Endothelial cell of umbilical vein (primary cell): Measurements from ENCODE around the gene KRT15. TPM values are rescaled to one million over a fixed set of nuclear protein-coding genes. Genes with fewer than 3 reads are reported as not detected.
"Not testable (repeated sequence)": the region's sequence is repeated elsewhere in the genome, so short reads cannot be mapped to it uniquely, and the experiment has no call there.

Source experiments
- BruUV-seq: library from RNA; stranded (reverse); fragments of 400-500 nt; replicated peaks from 2 replicates; lab custom pipeline; 2021; lab: Mats Ljungman, UMichigan
- CTCF ChIA-PET: fragments of 300-600, 350-600 bp; sonication (Branson Sonifier 250); formaldehyde crosslinking; loops from one replicate; lab custom pipeline; 2021; ENCODE audit warnings: antibody characterized with exemption, inconsistent platforms; lab: Charles Lee
- POLR2A ChIA-PET: fragments of 300-600, 350-600 bp; sonication (Branson Sonifier 250); formaldehyde crosslinking; loops from one replicate; lab custom pipeline; 2021; ENCODE audit warnings: antibody characterized with exemption, inconsistent platforms; lab: Charles Lee
- DNase-seq: peaks from one replicate; pipeline ENCODE4 v3.0.0-alpha.2; 2011; ENCODE audit warnings: low read depth, low spot score
- FAIRE-seq: peaks from 2 replicates; lab custom pipeline; 2011; peaks lifted over from hg19 to GRCh38; lab: Jason Lieb, UNC
- H2AFZ ChIP-seq: 2 replicates; pipeline ENCODE4 v1.6.0; 2012; ENCODE audit warnings: low read depth, low read length, control low read depth, inconsistent platforms
- H3K27ac ChIP-seq: 2 replicates; pipeline ENCODE4 v1.5.1; 2011; ENCODE audit warnings: low read depth, mild to moderate bottlenecking, control low read depth, low read length, moderate library complexity; ENCODE audit not compliant: insufficient read depth
- H3K27me3 ChIP-seq, 2 experiments: 2 replicates each; pipeline versions ENCODE4 v1.6.0 to v1.6.1; 2011; ENCODE audit warnings: low read length in 2 of 2, mixed read lengths in 1 of 2; ENCODE audit not compliant: control insufficient read depth in 2 of 2, insufficient read depth in 2 of 2
- H3K36me3 ChIP-seq, 2 experiments: 2 replicates in 1 of 2; 3 replicates in 1 of 2; pipeline ENCODE4 v1.5.1; 2011; ENCODE audit warnings: low read length in 2 of 2, mild to moderate bottlenecking in 1 of 2, moderate library complexity in 1 of 2; ENCODE audit not compliant: control insufficient read depth in 2 of 2, insufficient read depth in 2 of 2; ENCODE audit errors: extremely low read depth in 1 of 2
- H3K4me1 ChIP-seq: 3 replicates; pipeline ENCODE4 v1.5.1; 2011; ENCODE audit warnings: mild to moderate bottlenecking, low read length; ENCODE audit not compliant: control insufficient read depth, insufficient read depth; ENCODE audit errors: extremely low read depth
- H3K4me2 ChIP-seq: 2 replicates; pipeline ENCODE4 v1.6.1; 2011; ENCODE audit warnings: low read length, control low read depth, mixed read lengths; ENCODE audit not compliant: insufficient read depth
- H3K4me3 ChIP-seq, 3 experiments: fragments of 200-600 bp in 1 of 3; sonication (generic), shearing (Covaris generic) in 1 of 3; replicated peaks in 1 of 3; 2 replicates each; pipeline ENCODE4 v1.5.1; 2011 to 2016; ENCODE audit warnings: control low read depth in 3 of 3, low read length in 3 of 3, mild to moderate bottlenecking in 2 of 3, inconsistent platforms in 1 of 3, low read depth in 1 of 3, moderate library complexity in 1 of 3; ENCODE audit not compliant: insufficient read depth in 1 of 3
- H3K79me2 ChIP-seq: 2 replicates; pipeline ENCODE4 v1.6.0; 2012; ENCODE audit warnings: low read length, inconsistent platforms; ENCODE audit not compliant: control insufficient read depth, insufficient read depth
- H3K9ac ChIP-seq: replicated peaks from 2 replicates; pipeline ENCODE3; 2011; ENCODE audit warnings: low read length, control low read depth; ENCODE audit not compliant: insufficient read depth; ENCODE audit errors: extremely low read depth
- H3K9me1 ChIP-seq: replicated peaks from 3 replicates; pipeline ENCODE4 v1.6.0; 2011; ENCODE audit warnings: mild to moderate bottlenecking, low read length; ENCODE audit not compliant: control insufficient read depth, insufficient read depth; ENCODE audit errors: extremely low read depth
- H3K9me3 ChIP-seq: replicated peaks from 2 replicates; pipeline ENCODE4 v1.5.1; 2012; ENCODE audit warnings: low read length, inconsistent platforms; ENCODE audit not compliant: control insufficient read depth, insufficient read depth
- H4K20me1 ChIP-seq: replicated peaks from 2 replicates; pipeline ENCODE3; 2011; ENCODE audit warnings: mild to moderate bottlenecking, low read length; ENCODE audit not compliant: control insufficient read depth, insufficient read depth; ENCODE audit errors: extremely low read depth
- CTCF ChIP-seq, 2 donors: IDR thresholded peaks; 1 replicate in 1 of 2; 2 replicates in 1 of 2; pipeline ENCODE4 v1.5.1; 2011; ENCODE audit warnings: low read length in 2 of 2, mild to moderate bottlenecking in 2 of 2, moderate library complexity in 2 of 2, control low read depth in 1 of 2, inconsistent platforms in 1 of 2, low read depth in 1 of 2; ENCODE audit not compliant: insufficient read depth in 1 of 2; ENCODE audit errors: extremely low read depth in 1 of 2
- EZH2 ChIP-seq: IDR thresholded peaks from 2 replicates; pipeline ENCODE4 v1.6.1; 2012; ENCODE audit warnings: borderline replicate concordance, low read depth, mild to moderate bottlenecking, moderate library complexity, low read length, inconsistent platforms; ENCODE audit not compliant: severe bottlenecking
- GATA2 ChIP-seq: IDR thresholded peaks from 2 replicates; pipeline ENCODE4 v1.7.0; 2011; ENCODE audit warnings: low read depth, mild to moderate bottlenecking, moderate library complexity, mixed read lengths, low read length; ENCODE audit not compliant: insufficient read length, insufficient read depth
- MAX ChIP-seq: IDR thresholded peaks from 2 replicates; pipeline ENCODE4 v1.6.1; 2011; ENCODE audit not compliant: insufficient read depth, insufficient read length
- POLR2A ChIP-seq: IDR thresholded peaks from 2 replicates; pipeline ENCODE4 v1.6.1; 2012; ENCODE audit warnings: low read depth, mild to moderate bottlenecking, control low read depth, low read length
- POLR2AphosphoS5 ChIP-seq: IDR thresholded peaks from 2 replicates; pipeline ENCODE4 v1.6.1; 2012; ENCODE audit warnings: low read depth, mild to moderate bottlenecking, control low read depth, low read length, moderate library complexity; ENCODE audit not compliant: insufficient read depth
- dilution Hi-C: fragments of 300-500 bp; cut with MboI; formaldehyde crosslinking; loops from one replicate; pipeline ENCODE4 v1.15.0; 2019; ENCODE audit warnings: low sequenced_read_pairs; ENCODE audit not compliant: extremely low pct_ligation_motif_present
- intact Hi-C: fragments of 100-400 bp; cut with micrococcal nuclease; formaldehyde crosslinking; loops from one replicate; pipeline ENCODE4 v1.10.0; 2022
- polyA plus RNA-seq, 4 experiments: library from polyadenylated mRNA; depleted of rRNA in 3 of 4; stranded (reverse) in 3 of 4; unstranded in 1 of 4; fragments of >200 nt; gene quantifications; 2 replicates each; pipeline versions ENCODE4 v1.2.1 to v1.2.3, GENCODE V29; 2011 to 2012; ENCODE audit warnings: missing spikeins in 1 of 4
- total RNA-seq: library from RNA; stranded (reverse); gene quantifications from 2 replicates; pipeline ENCODE4 v1.2.3, GENCODE V29; 2021

KRT15 gene
- total and polyA plus RNA-seq, 2 donors (not counting 3 experiments of a cell fraction or from before 2014, with no cell fraction given) = 0.68 to 2.8 TPM

GRCh38 chr17:41544491-41544892, 25.8 kb upstream of the KRT15 start:
- no peak overlapping the region for H3K4me3 ChIP-seq
- intact Hi-C loops (no loop called here), dilution Hi-C loops (no loop called here)
- TF ChIP-seq GATA2 = no peak
- no peak for TF ChIP-seq EZH2
- no peak for TF ChIP-seq POLR2AphosphoS5
- TF ChIP-seq POLR2A = no peak
- no peak for TF ChIP-seq MAX
- TF ChIP-seq CTCF (IDR thresholded peaks at IDR 0.05; ENCODE audit: extremely low read depth in 1 of 2, insufficient read depth in 1 of 2, low read depth in 1 of 2, low read length in 2 of 2) = no peak
- H3K4me1 ChIP-seq = peaks cover 19% of the 10 kb centered on the region
- H2AFZ ChIP-seq = no peak overlapping the region
- H3K9ac ChIP-seq = no peak overlapping the region
- H4K20me1 ChIP-seq = no peaks in the 10 kb centered on the region
- DNase-seq = no peak
- H3K36me3 ChIP-seq = no peaks in the 10 kb centered on the region
- ChIA-PET CTCF (interaction anchor here (0.9 to 2.0 kb wide), 10 partner anchors 11 to 635 kb away, joined by 3 to 7 read pairs (median 3); no protein-coding TSS in a partner anchor), POLR2A (no interaction called here)
- no peaks in the 10 kb centered on the region for H3K9me1 ChIP-seq
- no peaks in the 10 kb centered on the region for H3K9me3 ChIP-seq
- H3K27ac ChIP-seq = no peak overlapping the region
- BruUV-seq = no TSS peak
- H3K27me3 ChIP-seq = no peaks in the 10 kb centered on the region
- H3K4me2 ChIP-seq = no peak overlapping the region
- no peaks in the 10 kb centered on the region for H3K79me2 ChIP-seq
- no peak for FAIRE-seq

- H3K4me1 ChIP-seq, H3K4me2 ChIP-seq, BruUV-seq, H3K9me3 ChIP-seq, DNase-seq, intact Hi-C loops, POLR2A ChIA-PET, dilution Hi-C loops, H3K27ac ChIP-seq, H4K20me1 ChIP-seq, FAIRE-seq, H3K4me3 ChIP-seq, H3K79me2 ChIP-seq, H3K36me3 ChIP-seq, H3K27me3 ChIP-seq, H3K9me1 ChIP-seq, H3K9ac ChIP-seq, H2AFZ ChIP-seq: not testable (repeated sequence)
- CTCF ChIA-PET = interaction anchor here (1.0 to 3.3 kb wide), 6 partner anchors 10 to 125 kb away, joined by 3 to 10 read pairs (median 4); partner anchors contain the start of gene KRT19
These were observed 24.1 kb upstream of the KRT15 start for GRCh38 chr17:41542786-41543185.
